Measurements from ENCODE around the gene LPCAT1. TPM values are rescaled to one million over a fixed set of nuclear protein-coding genes. Genes with fewer than 3 reads are reported as not detected.
A peak's percentile ranks its signal among the peaks of the same experiment; 100 is the strongest.

The LPCAT1 gene
- total RNA-seq, 2 donors from 2014 or later, result 78.5 to 124 TPM

GRCh38 chr5:1536322-1536845 is 12.6 kb upstream of the LPCAT1 start:
- no peak overlapping the region for H3K4me3 ChIP-seq (ENCODE audit: low read length)
- H3K36me3 ChIP-seq (ENCODE audit: control insufficient read depth, insufficient read depth, low read length), result no peaks in the 10 kb centered on the region
- H3K4me1 ChIP-seq (ENCODE audit: control insufficient read depth, insufficient read depth, low read length), result no peaks in the 10 kb centered on the region
- no peak overlapping the region for H3K9ac ChIP-seq (ENCODE audit: extremely low read depth, low read length, poor library complexity, severe bottlenecking)
- H3K4me1 Mint-ChIP-seq, result no peaks in the 10 kb centered on the region
- no peak for TF ChIP-seq CTCF (conservative IDR thresholded peaks at IDR 0.05)
- no peak overlapping the region for H3K27ac ChIP-seq (ENCODE audit: low read depth, low read length)
- WGBS, 2 experiments (ENCODE audit: insufficient coverage in 1 of 2, insufficient read length in 1 of 2), result 91 to 95% methylated on average over 4 to 8 of the region's 8 CpGs
- no peak overlapping the region for H3K27ac Mint-ChIP-seq
- no peaks in the 10 kb centered on the region for H3K27me3 ChIP-seq (ENCODE audit: control insufficient read depth, insufficient read depth, low read length, poor library complexity, severe bottlenecking)
- peaks cover 3% of the 10 kb centered on the region for H3K27me3 Mint-ChIP-seq (ENCODE audit: insufficient read depth)
- no peaks in the 10 kb centered on the region for H3K36me3 Mint-ChIP-seq (ENCODE audit: low read depth)
- no peak overlapping the region for H3K4me3 Mint-ChIP-seq
- H3K9me3 ChIP-seq (ENCODE audit: control insufficient read depth, low read length), result peaks cover 6% of the 10 kb centered on the region
- no peaks in the 10 kb centered on the region for H3K9me3 Mint-ChIP-seq
- peak; percentile 29 for DNase-seq

- H3K4me1 Mint-ChIP-seq, result no peaks in the 10 kb centered on the region
Observed at GRCh38 chr5:1535646-1536045, 11.9 kb upstream of the LPCAT1 start.

GRCh38 chr5:1532384-1532783 is 8.6 kb upstream of the LPCAT1 start:
- no peaks in the 10 kb centered on the region for H3K36me3 Mint-ChIP-seq (ENCODE audit: low read depth)
- H3K36me3 ChIP-seq (ENCODE audit: control insufficient read depth, insufficient read depth, low read length), result no peaks in the 10 kb centered on the region
- WGBS, 2 experiments (ENCODE audit: insufficient coverage in 1 of 2, insufficient read length in 1 of 2), result 80% methylated on average over 1 of the region's 1 CpG; no CpG with 5 or more reads in 1 of the 2 experiments
- no peaks in the 10 kb centered on the region for H3K4me1 Mint-ChIP-seq
- H3K4me3 Mint-ChIP-seq, result no peak overlapping the region
- DNase-seq, result no peak
- peaks cover 4% of the 10 kb centered on the region for H3K27me3 ChIP-seq (ENCODE audit: control insufficient read depth, insufficient read depth, low read length, poor library complexity, severe bottlenecking)
- no peaks in the 10 kb centered on the region for H3K4me1 ChIP-seq (ENCODE audit: control insufficient read depth, insufficient read depth, low read length)
- no peak overlapping the region for H3K9ac ChIP-seq (ENCODE audit: extremely low read depth, low read length, poor library complexity, severe bottlenecking)
- H3K9me3 ChIP-seq (ENCODE audit: control insufficient read depth, low read length), result no peaks in the 10 kb centered on the region
- no peak overlapping the region for H3K4me3 ChIP-seq (ENCODE audit: low read length)
- no peaks in the 10 kb centered on the region for H3K27me3 Mint-ChIP-seq (ENCODE audit: insufficient read depth)
- H3K9me3 Mint-ChIP-seq, result no peaks in the 10 kb centered on the region
- no peak overlapping the region for H3K27ac ChIP-seq (ENCODE audit: low read depth, low read length)
- H3K27ac Mint-ChIP-seq, result no peak overlapping the region
- TF ChIP-seq CTCF (conservative IDR thresholded peaks at IDR 0.05), result no peak

More at GRCh38 chr5:1535646-1536045, 11.9 kb upstream of the LPCAT1 start:
- Histone ChIP-seq H3K27ac (ENCODE audit: low read depth, low read length) (no peak overlapping the region), H3K4me1 (ENCODE audit: control insufficient read depth, insufficient read depth, low read length) (no peaks in the 10 kb centered on the region), H3K9ac (ENCODE audit: extremely low read depth, low read length, poor library complexity, severe bottlenecking) (no peak overlapping the region), H3K36me3 (ENCODE audit: control insufficient read depth, insufficient read depth, low read length) (no peaks in the 10 kb centered on the region), H3K4me3 (ENCODE audit: low read length) (no peak overlapping the region), H3K27me3 (ENCODE audit: control insufficient read depth, insufficient read depth, low read length, poor library complexity, severe bottlenecking) (peaks cover 4% of the 10 kb centered on the region), H3K9me3 (ENCODE audit: control insufficient read depth, low read length) (peaks cover 6% of the 10 kb centered on the region)
- Mint-ChIP-seq H3K27me3 (ENCODE audit: insufficient read depth) (peaks cover 3% of the 10 kb centered on the region), H3K36me3 (ENCODE audit: low read depth) (no peaks in the 10 kb centered on the region), H3K27ac (no peak overlapping the region), H3K9me3 (no peaks in the 10 kb centered on the region), H3K4me3 (no peak overlapping the region)
- TF ChIP-seq CTCF (conservative IDR thresholded peaks at IDR 0.05), result no peak
- WGBS, 2 experiments (ENCODE audit: insufficient coverage in 1 of 2, insufficient read length in 1 of 2), result 89 to 100% methylated on average over 1 to 3 of the region's 3 CpGs
- DNase-seq, result no peak

Data from endodermal cell (in vitro differentiated cells).